ENCODE measurements around the gene TMSB10. TPM values are rescaled to one million over a fixed set of nuclear protein-coding genes. Genes with fewer than 3 reads are reported as not detected.
A peak's percentile ranks its signal among the peaks of the same experiment; 100 is the strongest.
"Not testable (repeated sequence)": the region's sequence is repeated elsewhere in the genome, so short reads cannot be mapped to it uniquely, and the experiment has no call there.

Gene TMSB10
- total RNA-seq, 4 donors from 2014 or later: 2,239 to 4,093 (median 3,173) TPM

DNA sequence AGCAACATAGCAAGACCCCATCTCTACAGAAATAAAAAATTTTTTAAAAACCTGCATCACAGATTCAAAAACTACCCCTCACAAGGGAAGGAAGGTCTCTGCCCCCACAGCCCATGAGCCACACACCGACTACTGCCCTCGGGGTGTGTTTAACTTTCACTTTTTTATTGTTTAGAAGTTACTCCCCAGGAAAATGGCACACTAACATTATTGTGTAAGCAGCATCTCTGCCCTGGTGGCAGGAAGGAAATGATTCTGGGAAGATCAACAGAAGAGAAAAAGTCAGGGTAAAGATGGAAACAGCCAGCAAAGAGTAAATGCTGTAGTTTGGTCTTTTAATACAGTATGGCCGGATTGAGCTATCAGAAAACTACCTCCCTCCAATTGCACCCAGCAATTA is 46.5 kb upstream of the TMSB10 start:
- no peaks in the 10 kb centered on the region for H3K36me3 ChIP-seq
- H3K9me3 ChIP-seq: no peaks in the 10 kb centered on the region
- no peak for DNase-seq
- 48 to 50% methylated on average over 3 of the region's 3 CpGs for WGBS, 2 donors
- H3K27me3 ChIP-seq: no peaks in the 10 kb centered on the region
- no peaks in the 10 kb centered on the region for H3K4me1 ChIP-seq
- no peak overlapping the region for H3K4me3 ChIP-seq
- intact Hi-C loops (cut with DNase I): no loop called here
- H3K27ac ChIP-seq: no peak overlapping the region
- TF ChIP-seq POLR2A (IDR thresholded peaks at IDR 0.05): no peak
- TF ChIP-seq, protein P1, sequence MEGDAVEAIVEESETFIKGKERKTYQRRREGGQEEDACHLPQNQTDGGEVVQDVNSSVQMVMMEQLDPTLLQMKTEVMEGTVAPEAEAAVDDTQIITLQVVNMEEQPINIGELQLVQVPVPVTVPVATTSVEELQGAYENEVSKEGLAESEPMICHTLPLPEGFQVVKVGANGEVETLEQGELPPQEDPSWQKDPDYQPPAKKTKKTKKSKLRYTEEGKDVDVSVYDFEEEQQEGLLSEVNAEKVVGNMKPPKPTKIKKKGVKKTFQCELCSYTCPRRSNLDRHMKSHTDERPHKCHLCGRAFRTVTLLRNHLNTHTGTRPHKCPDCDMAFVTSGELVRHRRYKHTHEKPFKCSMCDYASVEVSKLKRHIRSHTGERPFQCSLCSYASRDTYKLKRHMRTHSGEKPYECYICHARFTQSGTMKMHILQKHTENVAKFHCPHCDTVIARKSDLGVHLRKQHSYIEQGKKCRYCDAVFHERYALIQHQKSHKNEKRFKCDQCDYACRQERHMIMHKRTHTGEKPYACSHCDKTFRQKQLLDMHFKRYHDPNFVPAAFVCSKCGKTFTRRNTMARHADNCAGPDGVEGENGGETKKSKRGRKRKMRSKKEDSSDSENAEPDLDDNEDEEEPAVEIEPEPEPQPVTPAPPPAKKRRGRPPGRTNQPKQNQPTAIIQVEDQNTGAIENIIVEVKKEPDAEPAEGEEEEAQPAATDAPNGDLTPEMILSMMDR (IDR thresholded peaks at IDR 0.05): no peak

DNA sequence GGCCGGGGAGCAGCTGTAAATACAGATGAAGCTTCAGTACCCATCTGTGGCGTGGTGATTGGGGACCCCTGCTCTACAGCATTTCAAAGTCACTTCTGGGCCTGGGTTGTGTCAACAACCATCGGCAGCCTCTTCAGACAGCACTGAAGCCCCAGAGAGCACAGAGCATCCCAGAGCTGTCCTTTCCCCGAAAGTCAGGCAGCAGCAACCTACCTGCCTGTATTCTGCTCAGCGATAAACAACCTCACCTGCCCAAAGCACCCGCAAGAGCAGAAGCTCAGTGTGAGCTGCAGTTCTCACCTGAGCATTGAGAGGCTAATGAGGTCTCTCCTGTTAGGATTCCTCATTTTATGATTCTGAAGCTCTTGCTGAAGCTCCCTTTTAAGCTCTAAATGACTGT is 43.9 kb upstream of the TMSB10 start:
- Histone ChIP-seq H3K4me1 (no peaks in the 10 kb centered on the region), H3K9me3 (no peaks in the 10 kb centered on the region), H3K27ac (no peak overlapping the region), H3K4me3 (no peak overlapping the region), H3K27me3 (peaks cover 0 to 4% (median 0%) of the 10 kb centered on the region in 4 donors), H3K36me3 (no peaks in the 10 kb centered on the region)
- intact Hi-C loops (cut with DNase I): no loop called here
- no peak for TF ChIP-seq POLR2A (IDR thresholded peaks at IDR 0.05)
- TF ChIP-seq, protein P1 (IDR thresholded peaks at IDR 0.05): no peak
- 67 to 79% methylated on average over 5 to 6 of the region's 6 CpGs for WGBS, 2 donors
- no peak for DNase-seq

DNA sequence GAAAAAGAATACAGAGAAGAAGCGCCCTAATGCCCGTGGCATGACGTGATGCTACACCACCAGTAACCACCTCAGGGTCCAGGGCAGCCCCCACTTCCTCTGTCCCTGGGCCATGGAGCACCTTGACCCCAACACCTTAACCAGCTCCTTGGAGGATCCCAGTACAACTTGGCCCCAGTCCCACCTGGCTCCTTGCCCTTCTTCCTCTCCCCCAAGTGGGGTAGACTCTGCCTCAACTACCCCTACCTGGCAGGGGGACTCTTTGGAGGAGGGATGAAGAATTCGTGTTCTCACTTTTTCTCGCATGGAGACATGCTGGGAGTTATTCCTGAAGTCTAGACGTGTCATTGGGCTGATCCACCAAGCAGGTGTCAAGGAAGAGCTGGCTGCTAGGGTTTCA is 43.5 kb upstream of the TMSB10 start:
- Histone ChIP-seq H3K27ac (no peak overlapping the region), H3K4me1 (no peaks in the 10 kb centered on the region), H3K9me3 (no peaks in the 10 kb centered on the region), H3K36me3 (no peaks in the 10 kb centered on the region), H3K4me3 (no peak overlapping the region), H3K27me3 (peaks cover 0 to 4% (median 0%) of the 10 kb centered on the region in 4 donors)
- intact Hi-C loops (cut with DNase I): no loop called here
- 74 to 75% methylated on average over 3 to 6 of the region's 6 CpGs for WGBS, 2 donors
- no peak for DNase-seq
- TF ChIP-seq POLR2A (IDR thresholded peaks at IDR 0.05): no peak
- TF ChIP-seq, protein P1 (IDR thresholded peaks at IDR 0.05): no peak

DNA sequence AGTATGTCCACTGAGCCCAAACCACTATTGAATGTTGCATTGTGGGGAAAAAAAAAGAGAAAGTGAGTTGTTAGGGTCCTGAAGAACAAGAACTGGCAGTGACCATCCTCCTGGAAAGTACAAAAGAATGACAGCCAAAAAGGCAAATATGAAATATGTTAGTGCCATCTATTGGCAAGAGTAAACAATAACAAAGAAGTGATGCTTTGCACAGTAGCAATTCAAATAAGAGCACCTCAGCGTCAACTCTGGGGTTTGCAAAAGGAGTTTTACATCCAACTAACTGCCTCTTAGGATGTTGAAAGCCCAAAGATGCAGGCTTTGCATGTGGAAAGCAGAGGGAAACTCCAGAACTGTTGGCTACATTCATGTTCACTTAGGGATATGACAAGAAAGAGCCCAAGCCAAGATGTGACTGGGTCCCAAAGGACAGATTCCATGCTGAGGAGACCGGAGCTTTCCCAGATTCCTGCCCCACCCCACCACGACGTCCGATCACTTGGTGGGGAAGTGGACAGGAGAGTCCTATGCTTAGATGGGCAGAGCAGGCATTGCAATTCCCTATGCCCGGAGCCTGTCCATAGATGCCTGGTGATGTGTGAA is 40.2 kb upstream of the TMSB10 start:
- Histone ChIP-seq H3K27me3 (peaks cover 0 to 4% (median 0%) of the 10 kb centered on the region in 4 donors), H3K9me3 (no peaks in the 10 kb centered on the region), H3K36me3 (no peaks in the 10 kb centered on the region), H3K4me3 (no peak overlapping the region), H3K4me1 (no peaks in the 10 kb centered on the region), H3K27ac (no peak overlapping the region)
- no peak for DNase-seq
- intact Hi-C loops (cut with DNase I): no loop called here
- no peak for TF ChIP-seq POLR2A (IDR thresholded peaks at IDR 0.05)
- TF ChIP-seq, protein P1 (IDR thresholded peaks at IDR 0.05): peak in 3 of 6 experiments; percentile 13 to 35 (median 33)
- WGBS, 2 donors: 58 to 68% methylated on average over 6 of the region's 6 CpGs

DNA sequence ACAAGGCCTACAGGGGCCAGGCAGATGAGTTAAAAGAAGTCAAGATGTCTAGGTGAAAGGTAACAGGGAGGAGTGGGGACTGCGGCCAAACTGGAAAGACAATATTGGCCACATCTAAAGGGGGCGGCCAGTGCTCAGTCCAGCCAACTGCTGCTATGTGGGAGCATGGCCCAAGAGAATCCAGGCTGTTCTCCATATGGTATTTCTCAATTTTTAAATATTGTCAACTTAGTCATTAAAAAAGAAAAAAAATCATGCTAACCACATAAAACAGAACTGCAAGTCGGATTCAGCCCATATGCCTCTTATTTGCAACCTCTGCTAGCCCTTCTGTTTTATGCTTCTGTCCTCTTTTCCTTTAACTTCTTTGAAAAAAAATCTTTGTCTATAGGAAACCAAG is 39.3 kb upstream of the TMSB10 start:
- no peak overlapping the region for H3K4me3 ChIP-seq
- TF ChIP-seq, protein P1 (IDR thresholded peaks at IDR 0.05): no peak
- TF ChIP-seq POLR2A (IDR thresholded peaks at IDR 0.05): no peak
- H3K36me3 ChIP-seq: no peaks in the 10 kb centered on the region
- H3K27ac ChIP-seq: no peak overlapping the region
- H3K9me3 ChIP-seq: no peaks in the 10 kb centered on the region
- intact Hi-C loops (cut with DNase I): no loop called here
- peaks cover 0 to 4% (median 0%) of the 10 kb centered on the region in 4 donors for H3K27me3 ChIP-seq
- no peaks in the 10 kb centered on the region for H3K4me1 ChIP-seq
- WGBS, 2 donors: 74 to 79% methylated on average over 3 of the region's 3 CpGs
- DNase-seq: no peak

DNA sequence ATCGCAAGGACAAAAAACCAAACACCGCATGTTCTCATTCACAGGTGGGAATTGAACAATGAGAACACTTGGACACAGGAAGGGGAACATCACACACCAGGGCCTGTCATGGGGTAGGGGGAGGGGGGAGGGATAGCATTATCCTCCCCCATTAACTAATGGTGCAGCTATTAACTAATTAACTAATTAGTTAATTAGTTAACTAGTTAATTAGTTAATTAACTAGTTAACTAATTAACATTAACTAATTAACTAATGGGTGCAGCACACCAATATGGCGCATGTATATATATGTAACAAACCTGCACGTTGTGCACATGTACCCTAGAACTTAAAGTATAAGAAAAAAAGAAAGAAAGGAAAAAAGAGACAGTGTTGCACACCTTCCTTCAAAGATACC is 37.1 kb upstream of the TMSB10 start:
- H3K9me3 ChIP-seq; H3K4me3 ChIP-seq; H3K27ac ChIP-seq; DNase-seq; H3K27me3 ChIP-seq; intact Hi-C loops (cut with DNase I); H3K4me1 ChIP-seq; H3K36me3 ChIP-seq: not testable (repeated sequence)
- 99 to 100% methylated on average over 4 of the region's 4 CpGs for WGBS, 2 donors
